Fibroblast of lung (primary cell): ENCODE results near the gene KDM2A. TPM values are rescaled to one million over a fixed set of nuclear protein-coding genes. Genes with fewer than 3 reads are reported as not detected.
A peak's percentile ranks its signal among the peaks of the same experiment; 100 is the strongest.

Experiments used
- DNase-seq, 2 donors: peaks; one replicate each; pipeline versions ENCODE4 v3.0.0 to v3.0.0-alpha.2; 2010; ENCODE audit warnings: low read depth in 2 of 2
- H2AFZ ChIP-seq: 2 replicates; pipeline ENCODE4 v1.5.1; 2012; ENCODE audit warnings: low read length, control low read depth, inconsistent platforms
- H3K27ac ChIP-seq: 2 replicates; pipeline ENCODE4 v1.5.1; 2011; ENCODE audit warnings: low read length, control low read depth; ENCODE audit not compliant: insufficient read depth
- H3K27me3 ChIP-seq: 2 replicates; pipeline ENCODE4 v1.5.1; 2011; ENCODE audit warnings: mild to moderate bottlenecking, low read length; ENCODE audit not compliant: control insufficient read depth, insufficient read depth
- H3K36me3 ChIP-seq: 2 replicates; pipeline ENCODE4 v1.5.1; 2011; ENCODE audit warnings: low read length; ENCODE audit not compliant: control insufficient read depth, insufficient read depth
- H3K4me1 ChIP-seq: 2 replicates; pipeline ENCODE4 v1.5.1; 2011; ENCODE audit warnings: low read length; ENCODE audit not compliant: control insufficient read depth, insufficient read depth; ENCODE audit errors: extremely low read depth
- H3K4me2 ChIP-seq: 2 replicates; pipeline ENCODE4 v1.5.1; 2011; ENCODE audit warnings: low read length, control low read depth; ENCODE audit not compliant: insufficient read depth; ENCODE audit errors: extremely low read depth
- H3K4me3 ChIP-seq, 4 experiments: fragments of 200-600 bp in 1 of 4; sonication (generic) in 1 of 4; replicated peaks in 1 of 4; 2 replicates each; pipeline ENCODE4 v1.5.1; 2011 to 2016; ENCODE audit warnings: low read length in 4 of 4, low read depth in 3 of 4, mild to moderate bottlenecking in 3 of 4, control low read depth in 2 of 4, inconsistent platforms in 1 of 4, mixed read lengths in 1 of 4; ENCODE audit not compliant: insufficient read depth in 1 of 4; ENCODE audit errors: control extremely low read depth in 1 of 4
- H3K79me2 ChIP-seq: 2 replicates; pipeline ENCODE4 v1.5.1; 2012; ENCODE audit warnings: mild to moderate bottlenecking, low read length, inconsistent platforms; ENCODE audit not compliant: control insufficient read depth, insufficient read depth
- H3K9ac ChIP-seq: 2 replicates; pipeline ENCODE4 v1.5.1; 2011; ENCODE audit warnings: mild to moderate bottlenecking, low read length, control low read depth; ENCODE audit not compliant: insufficient read depth
- H3K9me3 ChIP-seq: 2 replicates; pipeline ENCODE4 v1.5.1; 2012; ENCODE audit warnings: low read depth, low read length; ENCODE audit not compliant: control insufficient read depth, insufficient read depth
- H4K20me1 ChIP-seq: 2 replicates; pipeline ENCODE4 v1.5.1; 2011; ENCODE audit warnings: low read length; ENCODE audit not compliant: control insufficient read depth, insufficient read depth; ENCODE audit errors: extremely low read depth
- CTCF ChIP-seq, 2 donors: IDR thresholded peaks in 1 of 2; conservative IDR thresholded peaks in 1 of 2; 1 replicate in 1 of 2; 2 replicates in 1 of 2; pipeline ENCODE4 v1.5.1; 2011 to 2012; ENCODE audit warnings: low read length in 2 of 2, control low read depth in 1 of 2, inconsistent platforms in 1 of 2, low read depth in 1 of 2, mild to moderate bottlenecking in 1 of 2
- EZH2 ChIP-seq: IDR thresholded peaks from 2 replicates; pipeline ENCODE4 v1.5.1; 2012; ENCODE audit warnings: low read length, control low read depth, mild to moderate bottlenecking; ENCODE audit errors: missing control alignments
- polyA plus RNA-seq, 2 donors: library from polyadenylated mRNA; depleted of rRNA in 1 of 2; stranded (reverse) in 1 of 2; unstranded in 1 of 2; fragments of >200 nt; gene quantifications; 2 replicates each; pipeline ENCODE4 v1.2.1, GENCODE V29; 2011 to 2012; ENCODE audit warnings: missing spikeins in 1 of 2
- total RNA-seq: library from RNA; depleted of rRNA; stranded (reverse); fragments of >200 nt; gene quantifications from 2 replicates; pipeline ENCODE4 v1.2.1, GENCODE V29; 2014

The KDM2A gene
- total and polyA plus RNA-seq, 2 donors (not counting 1 experiment from before 2014, with no cell fraction given), result 36.4 to 42.6 TPM

GRCh38 chr11:67264260-67264659 is 145.2 kb downstream of the KDM2A start:
- no peak overlapping the region for H3K27ac ChIP-seq
- no peaks in the 10 kb centered on the region for H4K20me1 ChIP-seq
- DNase-seq, result no peak
- H3K27me3 ChIP-seq, result no peaks in the 10 kb centered on the region
- H3K9ac ChIP-seq, result no peak overlapping the region
- peaks cover 7% of the 10 kb centered on the region for H3K36me3 ChIP-seq
- H3K4me1 ChIP-seq, result peaks cover 22% of the 10 kb centered on the region
- TF ChIP-seq EZH2, result no peak
- no peak for TF ChIP-seq CTCF (conservative IDR thresholded peaks at IDR 0.05 in 1 of 2, IDR thresholded peaks at IDR 0.05 in 1 of 2; ENCODE audit: low read depth in 1 of 2, low read length in 2 of 2)
- H3K4me2 ChIP-seq, result no peak overlapping the region
- peaks cover 25% of the 10 kb centered on the region for H3K79me2 ChIP-seq
- H3K9me3 ChIP-seq, result no peaks in the 10 kb centered on the region
- H3K4me3 ChIP-seq, result no peak overlapping the region
- H2AFZ ChIP-seq, result no peak overlapping the region

- Histone ChIP-seq H3K36me3 (peaks cover 9% of the 10 kb centered on the region), H3K4me2 (no peak overlapping the region), H3K4me1 (peaks cover 29% of the 10 kb centered on the region), H2AFZ (no peak overlapping the region), H4K20me1 (no peaks in the 10 kb centered on the region), H3K9ac (no peak overlapping the region), H3K27me3 (no peaks in the 10 kb centered on the region), H3K4me3 (no peak overlapping the region), H3K9me3 (no peaks in the 10 kb centered on the region), H3K27ac (no peak overlapping the region), H3K79me2 (peaks cover 33% of the 10 kb centered on the region)
- no peak for DNase-seq
- TF ChIP-seq EZH2 (no peak), CTCF (conservative IDR thresholded peaks at IDR 0.05 in 1 of 2, IDR thresholded peaks at IDR 0.05 in 1 of 2; ENCODE audit: low read depth in 1 of 2, low read length in 2 of 2) (no peak)
Measured at GRCh38 chr11:67264877-67265632, 146.0 kb downstream of the KDM2A start.

GRCh38 chr11:67265633-67266448 is 146.8 kb downstream of the KDM2A start:
- Histone ChIP-seq H3K27ac (no peak overlapping the region), H3K4me2 (peak overlapping the region; percentile 35), H3K79me2 (peaks cover 39% of the 10 kb centered on the region), H2AFZ (peak overlapping the region; percentile 64), H3K9ac (no peak overlapping the region), H3K27me3 (no peaks in the 10 kb centered on the region), H3K4me3 (peak overlapping the region in 2 of 4 experiments; percentile 24 to 39), H4K20me1 (no peaks in the 10 kb centered on the region), H3K36me3 (peaks cover 9% of the 10 kb centered on the region), H3K4me1 (peaks cover 34% of the 10 kb centered on the region), H3K9me3 (no peaks in the 10 kb centered on the region)
- peak; percentile 30 to 52 for DNase-seq
- TF ChIP-seq EZH2 (no peak), CTCF (conservative IDR thresholded peaks at IDR 0.05 in 1 of 2, IDR thresholded peaks at IDR 0.05 in 1 of 2; ENCODE audit: low read depth in 1 of 2, low read length in 2 of 2) (peak; percentile 39 to 53)
